ENCODE results near the gene DSPP. TPM values are rescaled to one million over a fixed set of nuclear protein-coding genes. Genes with fewer than 3 reads are reported as not detected.

The DSPP gene
- total and polyA plus RNA-seq, 8 donors, result not detected

DNA sequence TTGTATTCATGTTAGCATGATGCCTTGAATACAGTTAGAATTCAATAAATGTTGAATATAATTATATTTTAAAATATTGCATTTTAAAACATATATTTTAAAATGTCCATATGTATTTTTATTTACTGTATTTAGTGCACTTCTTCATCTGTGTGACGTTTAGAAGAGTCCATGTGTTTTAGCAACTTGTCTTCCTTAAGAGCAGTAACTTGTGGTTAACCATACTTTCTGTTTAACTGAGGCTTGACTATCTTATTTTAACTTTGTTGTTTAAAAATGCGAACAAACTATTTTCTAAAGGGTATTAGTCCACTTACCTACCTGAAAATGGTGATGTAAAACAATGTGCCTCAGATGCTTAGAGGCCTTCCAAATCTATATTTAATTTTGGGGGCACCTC is 42.6 kb downstream of the DSPP start:
- 63 to 78% (median 75%) methylated on average over 2 of the region's 2 CpGs for WGBS, 5 donors
- H3K27me3 ChIP-seq, result no peaks in the 10 kb centered on the region
- intact Hi-C loops (cut with DNase I; ENCODE audit: low total_unique reads), result no loop called here

DNA sequence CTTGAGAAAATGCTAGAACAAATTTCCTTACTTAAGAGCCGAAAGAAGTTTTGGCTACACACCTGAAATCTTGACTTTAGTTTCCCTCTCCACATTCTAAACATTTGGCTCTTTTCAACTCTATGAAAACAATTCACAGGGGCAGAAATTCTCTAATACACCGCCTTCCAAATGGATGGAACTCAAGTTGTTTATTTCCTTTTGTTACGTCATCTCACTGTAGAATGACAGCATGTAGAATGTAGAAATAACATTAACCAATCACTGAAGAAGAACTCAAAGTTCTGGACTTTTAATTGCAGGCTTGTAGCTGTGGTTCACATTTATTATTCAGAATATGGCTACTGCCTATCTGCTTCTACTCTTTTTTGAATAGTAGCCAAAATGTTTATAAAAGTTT is 43.6 kb downstream of the DSPP start:
- Histone ChIP-seq H3K27ac (no peak overlapping the region), H3K4me3 (no peak overlapping the region), H3K4me1 (no peaks in the 10 kb centered on the region), H3K9me3 (no peaks in the 10 kb centered on the region), H3K36me3 (no peaks in the 10 kb centered on the region), H3K27me3 (no peaks in the 10 kb centered on the region)
- intact Hi-C loops (cut with DNase I; ENCODE audit: low total_unique reads), result no loop called here
- TF ChIP-seq, protein P1, sequence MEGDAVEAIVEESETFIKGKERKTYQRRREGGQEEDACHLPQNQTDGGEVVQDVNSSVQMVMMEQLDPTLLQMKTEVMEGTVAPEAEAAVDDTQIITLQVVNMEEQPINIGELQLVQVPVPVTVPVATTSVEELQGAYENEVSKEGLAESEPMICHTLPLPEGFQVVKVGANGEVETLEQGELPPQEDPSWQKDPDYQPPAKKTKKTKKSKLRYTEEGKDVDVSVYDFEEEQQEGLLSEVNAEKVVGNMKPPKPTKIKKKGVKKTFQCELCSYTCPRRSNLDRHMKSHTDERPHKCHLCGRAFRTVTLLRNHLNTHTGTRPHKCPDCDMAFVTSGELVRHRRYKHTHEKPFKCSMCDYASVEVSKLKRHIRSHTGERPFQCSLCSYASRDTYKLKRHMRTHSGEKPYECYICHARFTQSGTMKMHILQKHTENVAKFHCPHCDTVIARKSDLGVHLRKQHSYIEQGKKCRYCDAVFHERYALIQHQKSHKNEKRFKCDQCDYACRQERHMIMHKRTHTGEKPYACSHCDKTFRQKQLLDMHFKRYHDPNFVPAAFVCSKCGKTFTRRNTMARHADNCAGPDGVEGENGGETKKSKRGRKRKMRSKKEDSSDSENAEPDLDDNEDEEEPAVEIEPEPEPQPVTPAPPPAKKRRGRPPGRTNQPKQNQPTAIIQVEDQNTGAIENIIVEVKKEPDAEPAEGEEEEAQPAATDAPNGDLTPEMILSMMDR (IDR thresholded peaks at IDR 0.05), result no peak
- TF ChIP-seq POLR2A (IDR thresholded peaks at IDR 0.05) (no peak), POLR2AphosphoS5 (IDR thresholded peaks at IDR 0.05) (no peak), EP300 (IDR thresholded peaks at IDR 0.05) (no peak)
- 82 to 90% (median 88%) methylated on average over 3 of the region's 3 CpGs for WGBS, 5 donors
- no peak for DNase-seq

More for the DNA sequence above, 42.6 kb downstream of the DSPP start:
- no peak overlapping the region for H3K27ac ChIP-seq
- DNase-seq, result no peak
- TF ChIP-seq EP300 (IDR thresholded peaks at IDR 0.05) (no peak), POLR2AphosphoS5 (IDR thresholded peaks at IDR 0.05) (no peak), POLR2A (IDR thresholded peaks at IDR 0.05) (no peak)
- TF ChIP-seq, protein P1 (IDR thresholded peaks at IDR 0.05), result no peak
- H3K36me3 ChIP-seq, result no peaks in the 10 kb centered on the region
- no peaks in the 10 kb centered on the region for H3K4me1 ChIP-seq
- H3K4me3 ChIP-seq, result no peak overlapping the region
- H3K9me3 ChIP-seq, result no peaks in the 10 kb centered on the region

DNA sequence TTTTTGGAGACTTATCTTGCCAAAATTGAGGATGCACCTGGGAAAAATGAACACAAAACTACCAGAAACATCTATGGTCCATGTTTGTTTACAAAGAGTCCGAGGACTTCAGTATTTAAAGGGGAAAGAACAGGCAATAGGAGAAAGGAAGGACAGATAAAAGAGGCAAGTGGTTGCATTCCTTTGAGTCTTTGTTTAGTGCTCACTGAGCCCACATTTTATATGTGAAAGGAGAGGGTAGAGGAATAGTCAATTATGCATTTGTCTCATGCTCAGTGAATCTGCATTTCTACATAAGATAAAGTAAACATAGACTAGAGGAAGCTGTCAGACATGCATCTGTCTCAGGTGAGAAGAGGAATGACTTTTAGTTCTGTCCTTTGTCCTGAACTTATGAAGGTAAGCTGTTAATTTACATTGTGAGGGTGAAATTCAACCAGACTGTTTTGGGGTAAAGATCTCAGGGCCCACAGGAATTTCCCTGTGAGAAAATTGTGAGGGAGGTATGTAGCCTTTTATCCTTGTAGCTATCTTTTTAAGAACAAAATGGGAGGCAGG is 46.2 kb downstream of the DSPP start:
- WGBS, 5 donors, result 39 to 59% (median 52%) methylated on average over 1 of the region's 1 CpG
- no peaks in the 10 kb centered on the region for H3K9me3 ChIP-seq
- no peak overlapping the region for H3K4me3 ChIP-seq
- H3K27ac ChIP-seq, result no peak overlapping the region
- DNase-seq, result no peak
- intact Hi-C loops (cut with DNase I; ENCODE audit: low total_unique reads), result no loop called here
- TF ChIP-seq, protein P1 (IDR thresholded peaks at IDR 0.05), result no peak
- TF ChIP-seq POLR2A (IDR thresholded peaks at IDR 0.05), result no peak
- TF ChIP-seq EP300 (IDR thresholded peaks at IDR 0.05), result no peak
- no peak for TF ChIP-seq POLR2AphosphoS5 (IDR thresholded peaks at IDR 0.05)
- H3K27me3 ChIP-seq, result no peaks in the 10 kb centered on the region
- peaks cover 0 to 7% (median 3%) of the 10 kb centered on the region in 4 donors for H3K4me1 ChIP-seq
- no peaks in the 10 kb centered on the region for H3K36me3 ChIP-seq

DNA sequence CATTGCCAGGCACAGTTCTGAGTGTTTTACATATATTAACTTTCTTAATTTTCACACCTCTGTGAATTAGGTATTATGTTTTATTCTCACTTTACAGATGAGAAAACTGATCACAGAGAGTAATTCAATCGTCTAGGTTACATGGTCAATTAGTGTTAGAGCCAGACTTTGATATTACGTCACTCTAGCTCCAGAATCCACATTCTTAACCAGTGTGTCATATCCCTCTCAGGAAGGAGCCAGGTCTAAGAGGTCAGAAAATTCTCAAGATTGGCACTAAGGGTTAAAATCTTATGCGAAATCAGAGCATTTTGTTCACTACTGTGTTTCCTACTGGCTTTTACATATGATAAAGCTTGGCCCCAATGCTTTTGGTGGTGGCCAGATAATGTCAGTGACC is 49.2 kb downstream of the DSPP start:
- intact Hi-C loops (cut with DNase I; ENCODE audit: low total_unique reads), result no loop called here
- no peak for TF ChIP-seq EP300 (IDR thresholded peaks at IDR 0.05)
- TF ChIP-seq, protein P1 (IDR thresholded peaks at IDR 0.05), result no peak
- TF ChIP-seq POLR2AphosphoS5 (IDR thresholded peaks at IDR 0.05), result no peak
- no peak for TF ChIP-seq POLR2A (IDR thresholded peaks at IDR 0.05)
- H3K9me3 ChIP-seq, result no peaks in the 10 kb centered on the region
- H3K27ac ChIP-seq, result no peak overlapping the region
- DNase-seq, result no peak
- WGBS, 5 donors, result 70 to 87% (median 76%) methylated on average over 3 of the region's 3 CpGs
- H3K27me3 ChIP-seq, result no peaks in the 10 kb centered on the region
- H3K36me3 ChIP-seq, result no peaks in the 10 kb centered on the region
- peaks cover 0 to 10% (median 4%) of the 10 kb centered on the region in 4 donors for H3K4me1 ChIP-seq
- no peak overlapping the region for H3K4me3 ChIP-seq
